ENCODE data around the gene KIRREL3. TPM values are rescaled to one million over a fixed set of nuclear protein-coding genes. Genes with fewer than 3 reads are reported as not detected.

The KIRREL3 gene
- total RNA-seq, 1 donor from 2014 or later: 2.1 TPM

DNA sequence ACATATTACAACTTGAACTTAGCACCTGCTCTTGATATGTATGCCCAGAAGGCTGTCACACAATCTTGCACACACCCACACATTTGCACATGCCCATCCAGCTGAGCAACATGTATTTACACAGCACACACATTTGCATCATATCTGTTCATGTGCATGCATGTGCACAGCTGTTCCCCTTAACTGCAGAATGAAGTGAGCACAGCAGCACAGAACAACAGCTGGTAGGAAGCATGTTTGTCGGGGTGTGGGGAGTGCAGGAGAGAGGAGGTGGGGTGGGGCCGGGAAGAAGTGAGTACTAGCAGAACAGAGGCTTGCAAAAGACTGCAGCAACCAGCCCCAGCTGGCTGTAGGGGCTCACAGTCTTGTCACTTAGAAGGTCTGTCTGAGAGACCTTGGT, 296.5 kb downstream of the KIRREL3 start:
- DNase-seq: no peak

DNA sequence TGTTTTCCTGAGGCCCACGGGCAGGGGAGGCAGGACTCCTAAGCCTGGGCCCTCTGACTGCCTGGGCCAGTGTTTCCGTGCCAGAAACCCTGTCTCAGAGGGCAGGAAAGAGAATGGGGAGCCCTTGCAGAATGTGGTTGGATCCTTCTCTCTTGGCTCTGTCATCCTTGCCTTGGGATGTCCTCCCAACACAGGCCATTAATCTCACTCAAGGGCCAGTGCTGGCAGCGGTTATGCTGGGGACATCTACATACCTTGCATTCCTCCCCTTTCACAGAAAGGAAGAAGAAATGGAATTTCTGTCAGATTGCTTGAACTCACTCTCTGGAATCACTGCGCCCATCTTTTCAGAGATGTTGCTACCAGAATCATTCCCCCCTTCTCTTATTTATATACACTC, 296.9 kb downstream of the KIRREL3 start:
- no peak for DNase-seq

DNA sequence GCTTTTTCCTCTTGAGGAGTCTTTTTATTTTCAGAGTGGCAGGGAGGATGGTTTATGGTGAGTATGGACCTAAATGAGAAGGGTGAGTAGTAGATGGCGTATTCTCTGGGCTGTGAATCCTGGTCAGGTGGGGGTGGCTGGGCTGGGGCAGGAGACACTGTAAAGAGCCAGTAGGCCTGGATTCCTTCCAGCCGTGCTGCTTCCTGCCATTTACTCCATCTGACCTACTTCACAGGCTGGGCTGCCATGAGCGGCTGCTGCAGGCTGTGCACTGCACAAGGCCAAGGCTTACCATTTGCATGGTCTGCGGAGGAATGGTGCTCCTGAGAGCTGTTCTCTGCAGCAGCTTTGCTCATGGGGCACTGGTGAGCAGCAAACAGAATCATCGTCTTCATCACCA, 297.6 kb downstream of the KIRREL3 start:
- DNase-seq: no peak

DNA sequence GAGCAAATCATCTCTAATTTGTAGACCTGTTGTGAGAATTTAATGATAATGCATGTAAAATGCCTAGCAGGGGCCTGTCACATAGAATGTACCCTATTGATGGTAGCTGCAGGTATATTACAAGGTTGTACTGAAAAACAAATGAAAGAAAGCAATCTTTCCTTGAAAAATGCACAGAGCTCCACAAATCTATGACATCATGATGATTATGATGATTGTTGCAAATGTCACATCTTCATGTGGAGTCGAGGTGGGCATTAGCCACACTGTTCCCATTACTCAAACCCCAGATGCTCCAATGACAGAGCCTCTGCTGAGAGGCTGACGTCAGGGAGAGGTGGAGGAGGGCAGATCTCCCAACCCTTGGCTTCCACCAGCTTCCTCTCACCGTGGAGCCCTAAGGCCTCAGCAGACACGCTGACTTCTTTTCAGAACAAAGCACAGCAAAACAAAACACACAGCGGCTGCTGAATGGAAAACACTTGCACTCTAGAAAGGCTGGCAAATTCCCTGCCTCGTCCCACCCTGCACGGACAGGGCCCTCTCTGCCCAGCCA, 298.3 kb downstream of the KIRREL3 start:
- no peak for DNase-seq

DNA sequence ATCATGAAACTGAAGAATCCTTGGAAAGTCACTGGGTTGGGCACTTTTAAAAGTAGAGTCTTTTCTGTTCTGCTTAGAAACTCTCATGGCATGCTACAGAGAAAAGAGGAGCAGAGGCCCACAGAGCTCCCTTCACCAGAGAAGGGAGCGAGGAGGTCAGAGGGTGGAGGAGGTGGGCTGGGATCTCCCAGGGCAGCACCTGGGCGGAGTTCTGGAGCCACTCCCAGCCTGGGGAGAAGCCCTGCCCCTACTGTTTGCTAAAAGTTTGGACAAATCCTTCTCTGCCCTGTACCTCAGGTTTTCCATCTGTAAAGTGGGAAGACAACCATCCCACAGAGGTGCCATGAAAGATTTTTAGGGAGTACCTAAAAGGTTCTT, 299.1 kb downstream of the KIRREL3 start:
- DNase-seq: no peak

DNA sequence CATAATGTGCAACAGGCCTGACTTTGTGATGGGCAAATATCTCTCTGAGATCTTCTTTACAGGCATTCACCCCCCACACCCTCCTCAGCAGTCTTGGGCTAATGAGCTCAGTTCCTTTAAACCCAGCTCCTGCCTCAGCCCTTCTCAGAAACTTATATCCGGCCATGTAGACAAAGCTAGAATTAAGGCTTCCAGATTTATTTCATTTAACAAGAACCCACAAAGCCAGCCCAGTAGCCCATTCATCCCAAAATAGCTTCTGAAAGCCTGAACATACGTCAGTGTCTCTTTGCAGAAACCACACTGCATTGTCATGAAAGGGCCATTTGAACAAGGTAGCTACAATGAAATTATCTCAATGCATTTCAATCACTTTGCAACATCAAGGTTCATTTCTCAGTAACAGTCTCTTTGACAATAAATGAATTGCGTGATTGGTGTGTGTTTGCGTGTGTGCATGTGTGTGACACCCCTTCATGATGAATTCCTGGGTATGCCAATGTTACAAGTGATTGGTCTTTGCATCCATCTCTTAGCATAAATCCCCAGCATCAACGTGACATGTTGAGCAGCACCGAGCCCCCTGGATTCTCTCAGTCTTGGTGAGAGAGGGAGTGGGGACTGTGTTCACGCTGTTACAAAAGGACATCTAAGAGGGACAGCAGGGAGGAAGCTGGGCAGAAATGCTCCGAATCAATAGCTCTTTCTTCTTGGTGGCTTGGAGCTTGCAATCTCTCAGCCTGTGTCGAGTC, 299.6 kb downstream of the KIRREL3 start:
- DNase-seq: peak; percentile 63

DNA sequence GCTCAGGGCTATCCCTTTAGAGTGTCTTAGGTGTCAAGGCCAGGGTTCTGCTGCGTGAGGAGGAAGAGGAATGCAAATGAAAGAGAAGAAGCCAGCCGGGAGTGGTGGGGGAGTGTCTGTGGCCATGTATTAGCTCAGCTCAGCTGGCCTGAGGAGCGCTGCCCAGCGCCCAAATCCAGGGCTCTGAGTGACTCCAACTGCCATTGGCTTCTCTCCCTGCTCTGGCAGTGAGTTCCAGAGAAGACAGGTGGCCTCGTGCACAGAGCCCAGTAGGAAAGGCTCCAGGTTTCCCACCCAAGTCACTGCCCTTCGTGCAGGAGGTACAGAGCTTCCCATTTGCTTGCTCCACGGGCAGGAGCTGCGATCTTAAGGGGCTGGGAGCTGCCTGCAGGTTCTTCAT, 302.0 kb downstream of the KIRREL3 start:
- DNase-seq: no peak

DNA sequence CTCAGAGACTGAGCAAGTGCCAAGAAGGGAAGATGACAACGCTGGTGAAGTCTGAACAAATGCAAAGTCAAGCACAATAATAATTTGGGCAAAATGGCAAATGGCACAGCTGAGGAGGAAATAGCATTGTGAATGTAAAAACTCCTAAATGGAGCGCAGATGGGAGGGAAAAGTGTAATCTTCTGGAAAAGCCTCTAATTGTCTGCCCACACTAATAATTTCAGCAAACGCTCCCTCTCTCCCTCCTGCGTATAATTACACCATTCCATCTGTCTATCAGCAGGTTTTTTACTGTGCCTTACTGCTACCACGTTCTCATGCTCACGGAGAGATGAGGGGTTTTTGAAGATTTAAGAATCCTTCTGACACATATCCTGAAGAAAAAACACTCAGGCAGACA, 302.6 kb downstream of the KIRREL3 start:
- DNase-seq: no peak

DNA sequence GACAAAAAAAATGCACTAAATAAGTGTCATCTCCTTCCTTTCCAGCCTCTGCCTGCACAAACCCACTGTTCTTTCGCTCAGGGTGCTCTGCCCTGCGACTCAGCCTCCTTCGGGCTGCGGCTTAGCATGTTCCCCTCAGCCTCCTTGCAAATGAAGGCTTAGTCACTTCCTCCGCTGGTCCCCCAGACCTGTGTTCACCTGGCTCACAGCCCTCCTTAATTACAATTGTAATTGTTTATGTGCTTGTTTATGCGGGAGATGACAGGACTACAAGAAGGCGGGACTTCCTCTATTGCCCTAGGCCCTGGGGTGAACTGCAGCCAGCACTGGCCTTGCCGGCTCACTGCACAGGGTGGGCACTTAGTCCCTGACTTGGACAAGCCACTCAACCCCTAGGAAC, 303.6 kb downstream of the KIRREL3 start:
- no peak for DNase-seq

DNA sequence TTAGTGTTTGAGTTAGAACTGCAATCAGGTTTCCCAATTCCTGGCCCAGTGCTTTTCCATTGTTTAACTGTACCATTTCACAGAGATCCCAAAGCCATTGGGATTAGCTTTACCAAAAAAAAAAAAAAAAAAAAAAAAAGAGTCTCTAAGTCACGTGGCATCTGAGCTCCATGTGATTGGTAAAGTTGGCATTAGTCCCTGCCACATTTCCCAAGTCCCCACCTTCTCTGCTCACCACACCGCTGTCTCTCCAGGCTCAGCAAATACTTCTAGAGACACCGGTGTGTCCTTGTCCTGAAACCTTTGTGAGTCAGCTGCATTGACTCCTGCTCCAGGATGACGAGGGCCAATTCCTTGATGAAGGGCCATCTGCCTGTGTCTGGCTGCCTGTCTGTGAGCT, 305.3 kb downstream of the KIRREL3 start:
- DNase-seq: no peak

DNA sequence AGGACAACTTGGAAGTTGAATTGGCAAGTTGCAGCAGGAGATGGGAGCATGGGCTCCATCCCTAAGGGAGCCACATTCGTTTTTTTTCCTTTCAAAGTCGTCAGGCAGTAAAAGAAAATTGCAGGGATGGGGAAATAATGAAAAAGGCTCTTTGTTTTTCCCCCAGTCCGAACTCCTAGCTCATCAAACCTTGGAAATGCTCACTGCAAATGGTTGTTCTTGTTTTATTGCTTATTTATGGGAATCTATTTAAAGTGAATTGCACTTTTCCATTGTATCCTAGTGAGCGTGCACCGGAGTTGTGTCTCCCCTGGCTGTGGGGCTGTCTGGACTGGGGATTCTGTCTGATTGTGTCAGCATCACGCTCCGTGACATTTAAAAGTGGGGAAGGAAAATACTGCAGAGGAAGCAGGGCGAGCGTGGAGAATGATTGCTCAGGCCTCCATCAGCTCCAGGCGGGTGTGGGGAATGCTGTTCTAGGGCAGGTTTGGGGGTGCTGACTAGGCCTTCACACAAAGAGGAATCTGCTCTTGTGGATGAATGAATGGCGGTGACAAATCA, 306.4 kb downstream of the KIRREL3 start:
- DNase-seq: no peak

DNA sequence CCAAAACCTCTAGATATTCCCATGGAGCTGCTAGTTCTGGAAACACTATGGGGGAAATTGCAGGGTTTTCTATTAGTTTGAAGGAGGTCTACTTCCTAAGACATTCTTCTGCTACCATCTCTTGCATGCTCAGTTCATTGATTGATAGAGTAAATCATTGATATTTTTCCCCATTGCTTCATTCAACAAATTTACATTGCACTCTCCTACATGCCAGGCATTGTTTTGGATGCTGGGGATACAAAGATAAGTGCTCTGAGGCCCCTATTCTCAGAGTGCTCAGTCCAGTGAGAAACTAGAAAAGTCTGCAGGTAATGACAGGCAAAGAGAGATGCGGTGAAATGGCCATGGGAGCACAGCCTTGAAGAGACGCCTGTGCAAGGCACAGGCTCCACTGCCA, 313.1 kb downstream of the KIRREL3 start:
- DNase-seq: no peak

DNA sequence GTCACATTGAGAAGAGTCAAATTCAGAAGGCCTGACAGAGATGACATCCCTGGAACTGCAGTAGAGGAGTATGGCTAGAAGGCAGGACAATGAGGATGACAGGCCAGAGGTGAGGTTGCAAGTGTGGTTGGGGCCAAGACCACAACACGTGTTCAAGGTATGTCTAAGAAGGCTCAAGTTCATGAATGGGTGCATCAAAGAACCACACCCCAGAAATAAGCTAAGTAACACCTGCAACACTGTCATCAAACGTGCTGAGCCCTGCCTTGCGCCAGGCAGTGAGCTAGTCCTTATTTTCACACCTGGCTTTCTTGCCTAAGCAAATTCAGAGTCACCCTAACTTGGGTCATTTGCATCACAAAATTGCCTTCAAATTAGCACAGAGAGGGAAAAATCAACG, 313.6 kb downstream of the KIRREL3 start:
- no peak for DNase-seq

DNA sequence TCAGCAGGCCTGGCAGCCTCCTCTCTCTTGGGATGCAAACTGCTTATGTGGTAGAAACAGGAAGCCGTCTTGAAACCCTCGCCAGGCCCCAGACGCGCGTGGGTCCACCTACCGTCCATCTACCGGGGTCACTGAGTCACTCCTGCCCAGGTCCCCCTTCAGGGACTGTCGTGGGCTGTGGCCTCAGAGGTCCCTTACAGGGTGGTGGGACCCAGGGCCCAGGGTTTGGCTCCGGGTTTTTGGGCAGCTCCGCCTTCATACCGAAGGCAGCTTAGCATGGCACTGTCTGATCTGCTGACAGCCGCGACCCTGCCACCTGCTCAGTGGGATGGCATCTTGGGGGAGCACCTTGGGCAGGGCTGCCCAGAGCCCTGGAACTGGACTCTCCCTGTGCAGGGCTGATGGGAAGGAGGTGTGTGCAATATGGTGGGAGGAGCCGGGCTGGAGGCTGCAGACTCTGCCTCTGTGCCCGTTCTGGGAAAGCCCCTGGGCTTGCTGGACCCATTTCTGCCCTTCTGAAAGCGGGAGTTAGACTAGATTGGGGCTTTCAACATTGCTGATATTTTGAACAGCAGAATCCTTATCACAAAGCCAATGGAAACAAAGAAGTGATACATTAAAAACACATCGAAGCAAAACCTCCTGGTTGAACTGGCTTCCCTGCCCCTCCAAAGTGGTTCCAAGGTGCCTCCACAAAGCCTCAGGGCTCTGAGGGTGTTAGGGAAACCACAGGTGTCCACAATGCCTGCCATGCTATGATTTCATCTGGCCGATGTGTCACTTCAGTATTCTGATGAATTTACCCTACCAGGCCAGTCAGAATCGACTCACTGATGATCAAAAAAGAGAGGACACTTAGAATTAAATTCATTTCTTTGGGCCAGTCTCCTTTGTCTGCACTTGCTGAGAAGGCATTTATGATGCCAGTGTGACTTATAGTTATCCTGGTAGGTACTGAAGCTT, 316.5 kb downstream of the KIRREL3 start:
- no peak for DNase-seq

DNA sequence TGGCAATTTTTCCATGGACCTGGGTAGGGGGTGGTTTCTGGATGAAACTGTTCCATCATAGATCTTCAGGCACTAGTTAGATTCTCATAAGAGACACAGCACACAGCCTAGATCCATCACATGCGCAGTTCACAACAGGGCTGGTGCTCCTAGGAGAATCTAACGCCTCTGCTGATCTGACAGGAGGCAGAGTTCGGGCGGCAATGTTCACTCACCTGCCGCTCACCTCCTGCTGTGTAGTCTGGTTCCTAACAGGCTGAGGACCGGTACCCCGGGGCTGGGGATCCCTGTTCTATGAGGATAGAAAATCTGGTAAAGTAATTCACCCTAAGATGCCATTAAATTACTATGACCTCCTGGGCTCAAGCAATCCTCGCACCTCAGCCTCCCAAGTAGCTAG, 318.0 kb downstream of the KIRREL3 start:
- DNase-seq: no peak

DNA sequence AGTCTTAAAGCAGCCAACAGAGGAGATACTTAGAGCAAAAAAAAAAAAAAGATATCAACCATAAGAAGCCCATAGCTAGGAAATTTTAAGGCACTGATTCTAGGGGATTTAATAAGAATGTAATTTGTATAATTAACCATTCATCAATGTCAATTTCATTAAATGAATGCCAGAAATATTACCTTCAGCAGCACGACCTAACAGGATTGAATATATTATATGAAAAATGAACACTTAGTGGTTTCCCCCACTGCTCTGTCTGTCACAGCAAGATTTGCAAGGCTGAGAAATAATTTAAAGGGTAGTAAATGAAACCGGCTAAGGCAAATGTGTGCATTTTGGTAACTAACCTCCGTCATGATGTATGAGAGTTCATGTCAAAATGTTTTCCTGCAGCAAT, 319.9 kb downstream of the KIRREL3 start:
- no peak for DNase-seq

DNA sequence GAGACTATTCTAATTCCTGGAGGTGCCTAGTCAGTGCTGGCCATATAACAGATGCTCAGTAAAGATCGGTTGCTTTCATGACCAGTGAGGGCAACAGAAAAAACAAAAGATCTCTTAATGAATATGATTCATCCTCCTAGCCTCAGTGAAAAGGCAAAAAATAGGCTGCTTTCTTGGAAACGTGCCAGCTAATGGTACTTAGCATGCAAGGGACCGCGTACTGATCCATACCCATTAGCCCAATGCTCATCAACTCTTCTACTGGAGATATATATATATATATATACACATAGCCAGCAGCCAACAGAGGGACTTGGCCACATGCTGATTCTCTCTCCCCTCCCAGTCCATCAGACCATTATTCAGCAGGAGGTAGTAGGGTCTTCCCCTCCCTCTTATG, 320.4 kb downstream of the KIRREL3 start:
- DNase-seq: no peak

DNA sequence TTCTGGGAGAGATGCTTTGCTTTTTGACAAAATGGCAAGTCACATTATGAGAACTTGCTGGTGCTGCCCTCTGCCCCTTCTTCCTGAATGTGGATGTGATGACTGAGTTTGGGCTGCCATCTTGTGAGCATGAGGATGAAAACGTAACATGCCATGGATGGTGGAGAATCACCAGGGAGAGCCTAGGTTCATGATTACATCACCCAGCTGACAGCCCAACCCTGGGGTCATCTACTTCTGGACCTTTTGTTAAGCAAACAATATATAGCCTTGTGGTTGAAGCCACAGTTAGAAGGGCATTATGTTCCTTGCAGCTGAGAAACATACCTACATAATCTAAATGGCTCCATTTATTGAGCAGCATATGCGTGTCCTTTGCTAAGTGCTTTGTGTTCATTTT, 321.5 kb downstream of the KIRREL3 start:
- no peak for DNase-seq

DNA sequence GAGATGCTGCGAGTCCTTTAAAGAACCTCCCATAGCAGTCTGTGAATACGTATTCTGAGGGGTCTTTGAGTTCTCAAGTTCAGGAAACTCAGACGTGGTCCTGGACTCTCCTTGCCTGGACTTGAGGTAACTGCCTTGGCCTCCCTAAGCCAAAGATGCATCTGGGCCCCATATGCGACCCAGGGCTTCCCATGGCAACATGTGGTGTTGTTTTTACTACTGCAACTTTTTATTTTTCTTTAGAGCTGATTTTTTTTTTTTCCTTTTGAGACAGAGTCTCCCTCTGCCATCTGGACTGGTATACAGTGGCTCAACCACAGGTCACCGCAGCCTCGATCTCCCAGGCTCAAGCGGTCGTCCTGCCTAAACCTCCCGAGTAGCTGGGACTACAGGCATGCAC, 324.0 kb downstream of the KIRREL3 start:
- DNase-seq: no peak

DNA sequence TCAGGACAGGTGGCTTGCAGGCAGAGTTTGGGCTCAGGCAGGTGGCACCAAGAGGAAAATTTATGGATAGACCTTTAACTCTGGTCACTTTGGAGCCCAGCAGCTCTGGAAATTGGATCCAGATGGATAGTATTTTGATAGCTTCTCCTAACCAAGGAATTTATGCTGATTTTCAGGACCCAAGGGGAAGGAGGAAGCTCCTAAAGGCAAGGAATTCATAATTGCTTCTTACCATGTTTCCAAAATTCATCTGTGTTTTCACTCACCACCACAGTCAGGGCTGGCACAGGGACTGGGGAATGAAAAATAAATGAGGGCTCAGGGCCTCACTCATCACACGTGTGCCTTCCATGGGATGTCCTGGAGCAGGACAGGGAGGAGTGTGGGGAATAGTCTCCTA, 327.3 kb downstream of the KIRREL3 start:
- no peak for DNase-seq

DNA sequence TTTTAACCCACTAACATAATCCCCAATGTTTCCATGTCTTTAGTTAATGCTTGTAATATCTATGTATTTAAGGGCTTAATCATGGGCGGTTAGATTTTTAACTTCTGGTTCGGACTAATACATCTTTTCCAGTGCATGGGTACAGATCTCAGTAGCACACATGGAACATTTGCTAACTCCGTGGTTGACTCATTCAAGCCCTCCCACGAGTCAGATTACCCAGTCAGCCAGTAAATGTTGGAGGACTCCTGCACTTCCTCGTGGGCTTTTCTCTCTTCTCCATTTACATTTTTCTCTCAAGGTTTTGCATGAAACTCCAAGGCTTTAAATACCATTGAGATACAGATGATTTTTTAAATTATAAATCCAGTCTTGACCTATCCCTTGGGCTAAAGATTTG, 331.2 kb downstream of the KIRREL3 start:
- no peak for DNase-seq

DNA sequence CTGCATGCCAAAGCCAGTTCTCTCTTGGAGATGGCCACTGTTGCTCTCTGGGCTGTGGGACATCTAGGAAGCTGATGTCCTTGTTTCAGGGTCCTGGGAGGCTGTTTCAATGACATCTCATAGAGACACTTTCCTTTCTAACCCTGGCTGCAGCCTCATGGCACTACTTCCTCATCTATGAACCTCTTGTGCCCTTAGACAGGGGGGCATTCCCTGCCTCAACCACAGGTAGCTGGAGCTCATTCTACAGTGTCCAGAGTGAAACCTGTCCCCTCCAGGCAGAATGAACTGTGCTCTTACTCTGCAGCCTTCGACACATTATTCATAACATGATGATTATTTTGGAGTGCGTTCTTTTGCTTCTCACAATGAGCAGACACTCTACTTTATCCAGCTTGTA, 335.9 kb downstream of the KIRREL3 start:
- DNase-seq: no peak
